ENCODE data around the gene TBC1D1.

Gene TBC1D1

GRCh38 chr4:37872310-37872988, 18.4 kb upstream of the TBC1D1 start:
- peaks cover 4% of the 10 kb centered on the region for H3K4me1 ChIP-seq (ENCODE audit: control insufficient read depth, insufficient read depth, low read length)
- no peak for TF ChIP-seq ZNF776 (tag by site-specific recombination; IDR thresholded peaks at IDR 0.05; ENCODE audit: borderline replicate concordance)
- TF ChIP-seq, protein P1, sequence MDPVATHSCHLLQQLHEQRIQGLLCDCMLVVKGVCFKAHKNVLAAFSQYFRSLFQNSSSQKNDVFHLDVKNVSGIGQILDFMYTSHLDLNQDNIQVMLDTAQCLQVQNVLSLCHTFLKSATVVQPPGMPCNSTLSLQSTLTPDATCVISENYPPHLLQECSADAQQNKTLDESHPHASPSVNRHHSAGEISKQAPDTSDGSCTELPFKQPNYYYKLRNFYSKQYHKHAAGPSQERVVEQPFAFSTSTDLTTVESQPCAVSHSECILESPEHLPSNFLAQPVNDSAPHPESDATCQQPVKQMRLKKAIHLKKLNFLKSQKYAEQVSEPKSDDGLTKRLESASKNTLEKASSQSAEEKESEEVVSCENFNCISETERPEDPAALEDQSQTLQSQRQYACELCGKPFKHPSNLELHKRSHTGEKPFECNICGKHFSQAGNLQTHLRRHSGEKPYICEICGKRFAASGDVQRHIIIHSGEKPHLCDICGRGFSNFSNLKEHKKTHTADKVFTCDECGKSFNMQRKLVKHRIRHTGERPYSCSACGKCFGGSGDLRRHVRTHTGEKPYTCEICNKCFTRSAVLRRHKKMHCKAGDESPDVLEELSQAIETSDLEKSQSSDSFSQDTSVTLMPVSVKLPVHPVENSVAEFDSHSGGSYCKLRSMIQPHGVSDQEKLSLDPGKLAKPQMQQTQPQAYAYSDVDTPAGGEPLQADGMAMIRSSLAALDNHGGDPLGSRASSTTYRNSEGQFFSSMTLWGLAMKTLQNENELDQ (tag by site-specific recombination; IDR thresholded peaks at IDR 0.05; ENCODE audit: low read depth), result no peak
- no peak for TF ChIP-seq ZNF830 (tag by site-specific recombination; IDR thresholded peaks at IDR 0.05; ENCODE audit: low read depth)
- TF ChIP-seq, protein P2, sequence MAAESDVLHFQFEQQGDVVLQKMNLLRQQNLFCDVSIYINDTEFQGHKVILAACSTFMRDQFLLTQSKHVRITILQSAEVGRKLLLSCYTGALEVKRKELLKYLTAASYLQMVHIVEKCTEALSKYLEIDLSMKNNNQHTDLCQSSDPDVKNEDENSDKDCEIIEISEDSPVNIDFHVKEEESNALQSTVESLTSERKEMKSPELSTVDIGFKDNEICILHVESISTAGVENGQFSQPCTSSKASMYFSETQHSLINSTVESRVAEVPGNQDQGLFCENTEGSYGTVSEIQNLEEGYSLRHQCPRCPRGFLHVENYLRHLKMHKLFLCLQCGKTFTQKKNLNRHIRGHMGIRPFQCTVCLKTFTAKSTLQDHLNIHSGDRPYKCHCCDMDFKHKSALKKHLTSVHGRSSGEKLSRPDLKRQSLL (tag by site-specific recombination; IDR thresholded peaks at IDR 0.05), result no peak
- no peak for TF ChIP-seq ZNF324 (tag by site-specific recombination; IDR thresholded peaks at IDR 0.05)
- no peak for TF ChIP-seq SP7 (tag by site-specific recombination; IDR thresholded peaks at IDR 0.05)
- no peak for TF ChIP-seq ZBTB1 (tag by site-specific recombination; IDR thresholded peaks at IDR 0.05)
- TF ChIP-seq ZNF621 (tag by site-specific recombination; IDR thresholded peaks at IDR 0.05), result no peak
- no peak for TF ChIP-seq MYNN (tag by site-specific recombination; IDR thresholded peaks at IDR 0.05; ENCODE audit: borderline replicate concordance)
- TF ChIP-seq, protein P3, sequence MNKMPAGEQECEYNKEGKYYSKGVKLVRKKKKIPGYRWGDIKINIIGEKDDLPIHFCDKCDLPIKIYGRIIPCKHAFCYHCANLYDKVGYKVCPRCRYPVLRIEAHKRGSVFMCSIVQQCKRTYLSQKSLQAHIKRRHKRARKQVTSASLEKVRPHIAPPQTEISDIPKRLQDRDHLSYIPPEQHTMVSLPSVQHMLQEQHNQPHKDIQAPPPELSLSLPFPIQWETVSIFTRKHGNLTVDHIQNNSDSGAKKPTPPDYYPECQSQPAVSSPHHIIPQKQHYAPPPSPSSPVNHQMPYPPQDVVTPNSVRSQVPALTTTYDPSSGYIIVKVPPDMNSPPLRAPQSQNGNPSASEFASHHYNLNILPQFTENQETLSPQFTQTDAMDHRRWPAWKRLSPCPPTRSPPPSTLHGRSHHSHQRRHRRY (tag by site-specific recombination; IDR thresholded peaks at IDR 0.05), result no peak
- TF ChIP-seq, protein P4, sequence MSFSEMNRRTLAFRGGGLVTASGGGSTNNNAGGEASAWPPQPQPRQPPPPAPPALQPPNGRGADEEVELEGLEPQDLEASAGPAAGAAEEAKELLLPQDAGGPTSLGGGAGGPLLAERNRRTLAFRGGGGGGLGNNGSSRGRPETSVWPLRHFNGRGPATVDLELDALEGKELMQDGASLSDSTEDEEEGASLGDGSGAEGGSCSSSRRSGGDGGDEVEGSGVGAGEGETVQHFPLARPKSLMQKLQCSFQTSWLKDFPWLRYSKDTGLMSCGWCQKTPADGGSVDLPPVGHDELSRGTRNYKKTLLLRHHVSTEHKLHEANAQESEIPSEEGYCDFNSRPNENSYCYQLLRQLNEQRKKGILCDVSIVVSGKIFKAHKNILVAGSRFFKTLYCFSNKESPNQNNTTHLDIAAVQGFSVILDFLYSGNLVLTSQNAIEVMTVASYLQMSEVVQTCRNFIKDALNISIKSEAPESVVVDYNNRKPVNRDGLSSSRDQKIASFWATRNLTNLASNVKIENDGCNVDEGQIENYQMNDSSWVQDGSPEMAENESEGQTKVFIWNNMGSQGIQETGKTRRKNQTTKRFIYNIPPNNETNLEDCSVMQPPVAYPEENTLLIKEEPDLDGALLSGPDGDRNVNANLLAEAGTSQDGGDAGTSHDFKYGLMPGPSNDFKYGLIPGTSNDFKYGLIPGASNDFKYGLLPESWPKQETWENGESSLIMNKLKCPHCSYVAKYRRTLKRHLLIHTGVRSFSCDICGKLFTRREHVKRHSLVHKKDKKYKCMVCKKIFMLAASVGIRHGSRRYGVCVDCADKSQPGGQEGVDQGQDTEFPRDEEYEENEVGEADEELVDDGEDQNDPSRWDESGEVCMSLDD (tag by site-specific recombination; IDR thresholded peaks at IDR 0.05), result no peak
- no peak for TF ChIP-seq ZNF501 (tag by site-specific recombination; IDR thresholded peaks at IDR 0.05)
- TF ChIP-seq ZNF184 (tag by site-specific recombination; IDR thresholded peaks at IDR 0.05), result no peak
- TF ChIP-seq, protein P5, sequence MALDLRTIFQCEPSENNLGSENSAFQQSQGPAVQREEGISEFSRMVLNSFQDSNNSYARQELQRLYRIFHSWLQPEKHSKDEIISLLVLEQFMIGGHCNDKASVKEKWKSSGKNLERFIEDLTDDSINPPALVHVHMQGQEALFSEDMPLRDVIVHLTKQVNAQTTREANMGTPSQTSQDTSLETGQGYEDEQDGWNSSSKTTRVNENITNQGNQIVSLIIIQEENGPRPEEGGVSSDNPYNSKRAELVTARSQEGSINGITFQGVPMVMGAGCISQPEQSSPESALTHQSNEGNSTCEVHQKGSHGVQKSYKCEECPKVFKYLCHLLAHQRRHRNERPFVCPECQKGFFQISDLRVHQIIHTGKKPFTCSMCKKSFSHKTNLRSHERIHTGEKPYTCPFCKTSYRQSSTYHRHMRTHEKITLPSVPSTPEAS (tag by site-specific recombination; IDR thresholded peaks at IDR 0.05), result no peak
- H3K9me3 ChIP-seq (ENCODE audit: control insufficient read depth, insufficient read depth, low read depth, low read length), result no peaks in the 10 kb centered on the region
- H3K36me3 ChIP-seq (ENCODE audit: control insufficient read depth in 2 of 2, insufficient read depth in 1 of 2, low read length in 2 of 2), result peaks cover 0 to 7% of the 10 kb centered on the region in 2 experiments; a peak in 1 of 3 replicates
- no peak overlapping the region for H3K27ac ChIP-seq (ENCODE audit: extremely low read depth, low read depth, low read length)
- H3K4me3 ChIP-seq (ENCODE audit: low read depth, low read length), result no peak overlapping the region
- ChIA-PET CTCF (no interaction called here), POLR2A (no interaction called here)

DNA sequence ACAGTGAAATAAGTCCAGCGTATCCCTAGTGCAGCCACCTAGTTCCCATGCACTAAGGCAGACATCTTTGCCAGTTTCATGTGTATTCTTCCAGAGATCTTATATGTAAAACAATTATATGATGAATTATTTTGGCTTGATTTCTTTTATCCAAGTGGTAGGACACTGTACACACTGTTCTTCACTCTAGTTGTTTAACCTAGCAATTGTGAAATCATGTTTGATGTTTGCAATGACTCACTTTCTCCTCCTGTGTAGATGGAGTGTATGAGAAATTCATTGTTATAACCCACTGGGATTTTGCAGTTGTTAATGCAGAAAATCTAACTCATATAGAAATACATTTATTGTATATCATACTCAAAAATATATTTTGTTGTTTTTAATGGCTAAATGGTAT, 17.5 kb upstream of the TBC1D1 start:
- H3K27ac ChIP-seq (ENCODE audit: extremely low read depth, low read depth, low read length), result no peak overlapping the region
- no peaks in the 10 kb centered on the region for H3K9me3 ChIP-seq (ENCODE audit: control insufficient read depth, insufficient read depth, low read depth, low read length)
- H3K36me3 ChIP-seq (ENCODE audit: control insufficient read depth in 2 of 2, insufficient read depth in 1 of 2, low read length in 2 of 2), result peaks cover 0 to under 1% of the 10 kb centered on the region in 2 experiments; a peak in 1 of 3 replicates
- H3K4me1 ChIP-seq (ENCODE audit: control insufficient read depth, insufficient read depth, low read length), result peaks cover 4% of the 10 kb centered on the region
- H3K4me3 ChIP-seq (ENCODE audit: low read depth, low read length), result no peak overlapping the region
- ChIA-PET POLR2A (no interaction called here), CTCF (no interaction called here)
- TF ChIP-seq, protein P6, sequence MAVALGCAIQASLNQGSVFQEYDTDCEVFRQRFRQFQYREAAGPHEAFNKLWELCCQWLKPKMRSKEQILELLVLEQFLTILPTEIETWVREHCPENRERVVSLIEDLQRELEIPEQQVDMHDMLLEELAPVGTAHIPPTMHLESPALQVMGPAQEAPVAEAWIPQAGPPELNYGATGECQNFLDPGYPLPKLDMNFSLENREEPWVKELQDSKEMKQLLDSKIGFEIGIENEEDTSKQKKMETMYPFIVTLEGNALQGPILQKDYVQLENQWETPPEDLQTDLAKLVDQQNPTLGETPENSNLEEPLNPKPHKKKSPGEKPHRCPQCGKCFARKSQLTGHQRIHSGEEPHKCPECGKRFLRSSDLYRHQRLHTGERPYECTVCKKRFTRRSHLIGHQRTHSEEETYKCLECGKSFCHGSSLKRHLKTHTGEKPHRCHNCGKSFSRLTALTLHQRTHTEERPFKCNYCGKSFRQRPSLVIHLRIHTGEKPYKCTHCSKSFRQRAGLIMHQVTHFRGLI (tag by site-specific recombination; IDR thresholded peaks at IDR 0.05), result no peak
- TF ChIP-seq, protein P7, sequence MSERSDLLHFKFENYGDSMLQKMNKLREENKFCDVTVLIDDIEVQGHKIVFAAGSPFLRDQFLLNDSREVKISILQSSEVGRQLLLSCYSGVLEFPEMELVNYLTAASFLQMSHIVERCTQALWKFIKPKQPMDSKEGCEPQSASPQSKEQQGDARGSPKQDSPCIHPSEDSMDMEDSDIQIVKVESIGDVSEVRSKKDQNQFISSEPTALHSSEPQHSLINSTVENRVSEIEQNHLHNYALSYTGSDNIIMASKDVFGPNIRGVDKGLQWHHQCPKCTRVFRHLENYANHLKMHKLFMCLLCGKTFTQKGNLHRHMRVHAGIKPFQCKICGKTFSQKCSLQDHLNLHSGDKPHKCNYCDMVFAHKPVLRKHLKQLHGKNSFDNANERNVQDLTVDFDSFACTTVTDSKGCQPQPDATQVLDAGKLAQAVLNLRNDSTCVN (tag by site-specific recombination; optimal IDR thresholded peaks at IDR 0.05), result no peak
- TF ChIP-seq ZFP69B (tag by site-specific recombination; IDR thresholded peaks at IDR 0.05), result no peak
- TF ChIP-seq, protein P4 (tag by site-specific recombination; IDR thresholded peaks at IDR 0.05), result no peak
- no peak for TF ChIP-seq ZBTB20 (tag by site-specific recombination; IDR thresholded peaks at IDR 0.05)
- no peak for TF ChIP-seq ZFP41 (tag by site-specific recombination; IDR thresholded peaks at IDR 0.05; ENCODE audit: borderline replicate concordance)
